ENCODE measurements around the gene NARS2. TPM values are rescaled to one million over a fixed set of nuclear protein-coding genes. Genes with fewer than 3 reads are reported as not detected.

NARS2 gene
- total RNA-seq, 4 donors from 2014 or later: 17.1 to 23.6 (median 22.5) TPM

GRCh38 chr11:78391424-78391823 lies 183.2 kb downstream of the NARS2 start:
- WGBS, 2 donors: no CpG with 5 or more reads among the region's 1 CpG
- intact Hi-C loops (cut with DNase I): no loop called here
- Histone ChIP-seq H3K4me3 (replicated peaks in 1 of 3) (no peak overlapping the region), H3K27ac (no peak overlapping the region), H3K27me3 (no peaks in the 10 kb centered on the region), H3K4me1 (peaks cover 2 to 3% of the 10 kb centered on the region in 2 donors), H3K36me3 (no peaks in the 10 kb centered on the region), H3K9me3 (no peaks in the 10 kb centered on the region)
- TF ChIP-seq CTCF (IDR thresholded peaks at IDR 0.05): no peak
- no peak for DNase-seq

- H3K27me3 ChIP-seq: no peaks in the 10 kb centered on the region
- 91 to 92% methylated on average over 5 of the region's 5 CpGs for WGBS, 2 donors
- H3K4me1 ChIP-seq: peaks cover 3 to 4% of the 10 kb centered on the region in 2 donors
- H3K27ac ChIP-seq: no peak overlapping the region
- DNase-seq: no peak
- intact Hi-C loops (cut with DNase I): no loop called here
- no peaks in the 10 kb centered on the region for H3K36me3 ChIP-seq
- TF ChIP-seq CTCF (IDR thresholded peaks at IDR 0.05): no peak
- no peak overlapping the region for H3K4me3 ChIP-seq (replicated peaks in 1 of 3)
- H3K9me3 ChIP-seq: no peaks in the 10 kb centered on the region
Observed at GRCh38 chr11:78390809-78391208, 183.9 kb downstream of the NARS2 start.

GRCh38 chr11:78386215-78386941 lies 188.3 kb downstream of the NARS2 start:
- peaks cover 3 to 4% of the 10 kb centered on the region in 2 donors for H3K4me1 ChIP-seq
- no peaks in the 10 kb centered on the region for H3K27me3 ChIP-seq
- no peak overlapping the region for H3K4me3 ChIP-seq (replicated peaks in 1 of 3)
- no peak for DNase-seq
- intact Hi-C loops (cut with DNase I): no loop called here
- H3K9me3 ChIP-seq: no peaks in the 10 kb centered on the region
- no peaks in the 10 kb centered on the region for H3K36me3 ChIP-seq
- TF ChIP-seq POLR2A (IDR thresholded peaks at IDR 0.05): no peak
- no peak for TF ChIP-seq CTCF (IDR thresholded peaks at IDR 0.05)
- H3K27ac ChIP-seq: no peak overlapping the region
- WGBS, 2 donors: 86 to 89% methylated on average over 3 of the region's 3 CpGs

Small RNA genes within 50 kb of the gene (small RNA-seq; reads per million reads assigned to genes)
- not detected for gene RNU6-311P

Other genes starting within 250 kb of the NARS2 start
- gene GAB2, start 157.0 kb downstream of the NARS2 start, total RNA-seq: 10 to 100 TPM in 2 of 4 donors, 1 to 10 TPM in 2; 8.1 to 18.1 (median 13.4) TPM

Measured in thyroid gland (tissue), 4 donors.